Stimulated activated CD8-positive, alpha-beta memory T cell treated with anti-CD3 and anti-CD28 coated beads, Interleukin-12 subunit alpha, Interleukin-12 subunit beta, amount 100 ng/mL, for 4 hours (primary cell): ENCODE measurements around the gene LIN37.
"Not testable (repeated sequence)": the region's sequence is repeated elsewhere in the genome, so short reads cannot be mapped to it uniquely, and the experiment has no call there.

Source experiments
- DNase-seq: peaks from one replicate; pipeline ENCODE4 v3.0.0-alpha.2; 2020; ENCODE audit warnings: low read depth

The LIN37 gene

GRCh38 chr19:35789978-35790944 lies 41.9 kb downstream of the LIN37 start:
- DNase-seq, result no peak

- DNase-seq, result no peak
Observed at GRCh38 chr19:35790981-35791813, 42.8 kb downstream of the LIN37 start.

GRCh38 chr19:35791814-35792279 lies 43.5 kb downstream of the LIN37 start:
- DNase-seq, result no peak

- no peak for DNase-seq
Observed at GRCh38 chr19:35792312-35792711, 43.9 kb downstream of the LIN37 start.

GRCh38 chr19:35792888-35793287 lies 44.5 kb downstream of the LIN37 start:
- DNase-seq, result no peak

- no peak for DNase-seq
Observed at GRCh38 chr19:35793381-35794165, 45.2 kb downstream of the LIN37 start.

- DNase-seq, result not testable (repeated sequence)
Observed at GRCh38 chr19:35795564-35795963, 47.2 kb downstream of the LIN37 start.

GRCh38 chr19:35796645-35797542 lies 48.5 kb downstream of the LIN37 start:
- DNase-seq, result no peak

- no peak for DNase-seq
Observed at GRCh38 chr19:35797663-35798062, 49.3 kb downstream of the LIN37 start.

- no peak for DNase-seq
Observed at GRCh38 chr19:35801828-35802227, 53.5 kb downstream of the LIN37 start.
